GM04504 (cell line): ENCODE measurements around the gene NPFFR1.

ENCODE experiments used
- DNase-seq: peaks from one replicate; pipeline ENCODE4 v3.0.0-alpha.2; 2012; ENCODE audit warnings: low read depth

Gene NPFFR1

DNA sequence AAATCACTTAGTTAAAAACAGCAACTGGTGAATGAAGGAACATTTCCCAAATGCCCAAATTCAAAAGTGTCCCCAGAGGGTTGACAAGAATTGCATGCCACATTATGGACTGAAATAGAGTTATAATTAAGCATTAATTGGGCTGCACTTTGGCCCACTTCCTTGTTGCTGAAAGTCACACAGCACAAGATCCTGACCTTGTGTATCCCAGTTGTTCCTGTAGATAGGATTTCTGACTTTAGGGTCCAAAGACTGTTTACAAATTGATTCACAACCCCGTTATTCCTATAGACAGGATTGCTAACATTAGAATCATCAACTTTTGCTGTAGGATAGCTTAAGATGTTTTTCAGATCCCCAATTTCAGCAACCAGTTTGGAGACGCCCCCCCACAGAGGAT, 31.5 kb upstream of the NPFFR1 start:
- no peak for DNase-seq

DNA sequence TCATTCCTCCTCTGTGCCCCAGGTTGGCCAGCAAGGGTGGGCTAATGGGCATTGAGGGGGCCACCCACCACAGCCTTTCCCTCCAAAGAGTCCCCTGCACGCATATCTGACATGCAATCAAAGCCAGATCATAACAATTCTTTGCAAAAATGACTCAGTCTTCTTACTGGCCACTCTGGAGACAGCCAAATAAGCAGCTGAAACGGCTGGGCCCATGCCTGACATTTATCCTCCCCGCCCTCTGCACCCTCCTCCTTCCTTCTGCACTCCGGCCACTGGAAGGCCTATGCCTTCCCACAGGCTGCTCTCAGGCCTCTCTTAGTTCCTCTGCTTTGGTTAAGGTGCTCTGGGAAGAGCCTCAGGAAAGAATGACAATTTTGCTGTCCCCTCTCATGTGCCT, 29.2 kb upstream of the NPFFR1 start:
- DNase-seq = peak; percentile 41

DNA sequence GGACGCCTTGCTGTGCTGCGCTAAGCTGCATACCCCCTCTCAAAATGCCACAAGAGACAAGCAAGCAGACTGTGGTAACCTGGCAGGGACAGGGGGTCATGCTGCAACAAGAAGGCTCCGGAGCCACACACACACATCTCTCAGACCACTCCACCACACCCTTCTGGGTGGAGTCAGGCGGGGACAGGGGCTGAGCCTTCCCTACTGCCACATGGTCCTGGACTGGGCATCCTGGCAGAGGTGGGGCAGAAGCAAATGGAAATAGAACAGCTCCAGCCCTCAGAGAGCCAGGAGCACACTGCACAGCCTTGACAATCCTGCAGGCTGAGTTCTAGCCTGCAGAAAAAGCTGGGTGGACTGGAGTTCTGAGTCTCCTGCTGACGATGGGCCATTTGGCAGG, 28.4 kb upstream of the NPFFR1 start:
- no peak for DNase-seq

DNA sequence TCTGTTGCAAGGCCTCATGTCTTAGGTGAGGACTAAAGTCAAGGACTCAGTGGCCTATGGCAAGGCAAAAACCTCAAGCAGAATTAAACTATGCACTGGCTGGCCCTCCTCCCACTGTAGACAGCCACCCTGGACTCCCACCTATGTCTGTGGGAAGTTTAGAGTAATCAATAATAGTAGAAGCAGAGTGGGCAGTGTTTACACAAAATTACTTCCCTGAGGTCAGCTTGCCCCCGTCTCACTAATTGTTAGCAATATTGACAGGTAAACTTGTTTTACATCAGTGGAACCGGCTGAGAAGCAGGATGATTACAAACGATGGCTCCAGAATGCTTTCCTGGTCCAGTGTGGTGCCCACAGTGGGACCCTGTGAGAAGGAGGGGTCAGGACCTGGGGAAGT, 27.9 kb upstream of the NPFFR1 start:
- DNase-seq = no peak

DNA sequence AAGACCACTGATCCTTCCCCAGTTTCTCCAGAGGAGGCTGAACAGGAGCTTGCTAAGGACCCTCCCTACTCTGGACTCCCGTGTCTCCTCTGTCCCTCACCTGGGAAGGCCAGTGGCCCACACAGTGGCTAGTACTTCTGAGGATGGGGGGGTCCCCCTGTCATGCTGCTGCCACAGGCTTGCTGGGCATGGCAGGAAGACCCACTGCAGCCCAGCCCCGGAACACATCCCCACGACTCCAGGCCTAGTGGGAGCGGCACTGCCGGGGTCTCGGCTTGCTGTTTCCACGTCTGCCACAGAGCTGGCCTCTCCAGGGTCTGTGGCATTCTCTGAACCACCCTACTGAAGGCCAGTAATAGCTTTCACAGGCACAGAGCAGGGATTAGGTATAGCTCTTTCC, 25.9 kb upstream of the NPFFR1 start:
- DNase-seq = no peak

DNA sequence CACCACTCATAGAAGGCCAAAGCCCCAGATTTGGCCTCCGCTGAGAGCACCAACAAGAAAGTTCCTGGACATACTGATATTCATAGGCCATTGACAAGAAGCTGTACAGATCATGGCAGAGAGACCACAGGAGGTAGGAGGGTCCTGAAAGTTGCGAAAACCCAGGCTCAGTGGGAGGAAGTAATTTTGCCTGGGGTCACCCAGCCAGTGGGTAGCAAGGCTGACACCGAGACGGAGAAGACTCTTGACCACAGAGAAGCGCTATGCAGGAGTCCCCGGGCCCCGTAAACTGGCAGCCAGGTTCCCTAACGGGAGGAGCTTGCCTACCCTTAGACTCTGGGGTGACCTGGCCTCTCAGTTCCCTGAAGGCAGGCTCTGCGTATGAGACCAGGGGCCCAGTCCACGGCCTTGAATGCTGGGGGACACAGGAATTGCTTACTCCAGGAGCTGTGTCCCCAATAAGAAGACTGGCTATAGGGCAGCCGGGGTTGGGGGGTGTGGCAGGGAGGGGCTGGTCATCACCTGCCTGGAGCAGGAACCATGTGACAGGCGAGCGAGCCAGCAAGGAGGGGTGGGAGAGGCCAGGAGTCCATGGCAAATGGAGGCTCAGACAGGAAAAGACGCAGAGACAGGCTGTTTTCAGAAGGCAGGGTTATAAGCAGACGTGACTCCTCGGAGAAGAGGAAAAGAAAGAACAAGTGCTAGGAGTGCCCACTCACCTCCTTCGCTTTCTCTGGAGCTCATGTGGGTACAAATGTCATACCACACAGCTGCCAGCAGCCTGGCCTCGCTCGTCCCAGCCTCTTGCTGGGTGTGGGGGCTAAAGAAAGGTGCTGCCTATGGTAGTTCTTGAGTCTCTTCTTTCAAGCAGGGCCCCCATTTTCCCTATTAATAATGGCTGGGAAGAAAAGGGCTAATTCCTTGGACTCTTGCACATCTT, 24.6 kb upstream of the NPFFR1 start:
- no peak for DNase-seq

DNA sequence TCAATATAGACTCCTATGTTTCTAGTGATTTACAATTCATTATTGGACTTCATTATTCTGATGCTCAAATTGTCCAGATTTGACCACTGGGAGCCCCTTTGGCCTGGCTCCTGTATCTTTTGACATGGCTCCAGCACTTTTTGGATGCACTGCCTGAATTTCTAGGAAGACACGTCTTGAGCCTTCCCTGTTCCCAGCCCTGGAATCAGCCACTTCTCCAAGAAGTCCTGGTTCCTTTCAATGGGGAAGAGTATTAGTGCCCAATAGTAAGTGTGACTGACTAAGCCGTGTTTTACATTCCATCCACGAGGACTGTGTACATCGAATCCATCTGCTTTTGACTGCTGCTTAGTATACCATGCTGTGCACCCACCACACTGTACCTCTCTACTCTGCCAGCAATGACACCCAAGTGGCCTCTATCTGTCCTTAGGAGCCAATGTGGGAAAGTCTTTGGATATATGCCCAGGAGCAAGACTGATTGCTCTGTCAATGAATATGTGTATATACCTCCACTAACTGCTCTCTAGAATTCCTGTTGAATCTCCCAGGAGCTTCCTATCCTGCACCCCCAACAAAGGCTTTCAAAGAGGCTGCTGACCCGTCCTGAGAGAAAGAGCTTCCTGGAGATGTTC, 23.2 kb upstream of the NPFFR1 start:
- DNase-seq = no peak

DNA sequence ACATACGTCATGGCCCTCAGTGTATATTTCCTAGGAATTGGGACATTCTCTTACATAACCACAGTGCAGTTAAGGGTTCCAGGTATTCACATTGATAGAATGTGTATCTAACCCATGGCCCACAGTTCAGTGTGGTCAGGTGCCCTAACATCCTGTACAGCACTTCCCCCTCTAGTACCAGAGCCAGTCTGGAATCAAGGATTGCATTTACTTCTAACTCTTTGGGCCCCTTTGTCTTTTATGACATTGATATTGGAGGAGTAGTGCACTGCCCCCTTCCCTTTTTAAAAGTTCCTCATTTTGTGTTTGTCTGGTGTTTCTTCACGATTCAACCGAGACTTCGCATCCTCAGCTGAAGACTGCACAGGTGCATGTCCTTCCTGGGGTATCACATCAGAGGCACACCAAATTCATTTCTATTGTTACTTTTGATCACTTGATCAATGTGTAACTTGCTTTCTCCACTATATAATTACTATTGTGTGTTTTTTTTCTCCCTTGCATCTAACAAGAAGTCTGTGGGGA, 22.4 kb upstream of the NPFFR1 start:
- no peak for DNase-seq

DNA sequence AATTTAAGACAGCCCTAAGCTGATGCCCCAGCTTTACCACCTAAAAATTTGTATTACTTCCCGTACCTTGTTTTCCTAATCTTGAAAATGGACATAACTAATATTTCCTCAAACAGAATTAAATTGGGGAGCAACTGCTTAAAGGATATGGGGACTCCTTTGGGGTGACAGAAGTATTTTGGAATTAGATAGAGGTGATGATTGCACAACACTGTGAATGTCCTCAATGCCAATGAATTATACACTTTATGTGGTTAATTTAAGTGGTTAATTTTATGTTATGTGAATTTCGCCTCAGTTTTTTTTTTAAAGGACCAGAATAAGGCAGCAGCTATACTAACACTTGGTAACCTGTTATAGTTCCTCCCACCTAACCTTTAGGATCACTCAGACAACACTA, 19.9 kb upstream of the NPFFR1 start:
- no peak for DNase-seq

DNA sequence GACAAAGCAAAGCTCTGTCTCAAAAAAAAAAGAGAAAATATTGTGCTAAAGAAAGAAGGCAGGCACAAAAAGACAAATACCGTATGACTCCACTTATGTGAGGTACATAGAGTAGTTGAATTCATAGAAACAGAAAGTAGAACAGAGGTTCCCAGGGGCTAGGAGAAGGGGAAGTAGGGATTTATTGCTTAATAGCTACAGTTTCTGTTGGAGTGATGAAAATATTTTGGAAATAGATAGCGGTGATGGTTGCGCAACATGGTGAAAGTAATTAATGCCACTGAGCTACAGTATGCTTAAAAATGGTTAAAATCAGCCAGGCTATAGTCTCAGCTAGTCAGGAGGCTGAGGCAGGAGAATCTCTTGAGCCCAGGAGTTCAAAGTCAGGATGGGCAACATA, 18.5 kb upstream of the NPFFR1 start:
- no peak for DNase-seq

DNA sequence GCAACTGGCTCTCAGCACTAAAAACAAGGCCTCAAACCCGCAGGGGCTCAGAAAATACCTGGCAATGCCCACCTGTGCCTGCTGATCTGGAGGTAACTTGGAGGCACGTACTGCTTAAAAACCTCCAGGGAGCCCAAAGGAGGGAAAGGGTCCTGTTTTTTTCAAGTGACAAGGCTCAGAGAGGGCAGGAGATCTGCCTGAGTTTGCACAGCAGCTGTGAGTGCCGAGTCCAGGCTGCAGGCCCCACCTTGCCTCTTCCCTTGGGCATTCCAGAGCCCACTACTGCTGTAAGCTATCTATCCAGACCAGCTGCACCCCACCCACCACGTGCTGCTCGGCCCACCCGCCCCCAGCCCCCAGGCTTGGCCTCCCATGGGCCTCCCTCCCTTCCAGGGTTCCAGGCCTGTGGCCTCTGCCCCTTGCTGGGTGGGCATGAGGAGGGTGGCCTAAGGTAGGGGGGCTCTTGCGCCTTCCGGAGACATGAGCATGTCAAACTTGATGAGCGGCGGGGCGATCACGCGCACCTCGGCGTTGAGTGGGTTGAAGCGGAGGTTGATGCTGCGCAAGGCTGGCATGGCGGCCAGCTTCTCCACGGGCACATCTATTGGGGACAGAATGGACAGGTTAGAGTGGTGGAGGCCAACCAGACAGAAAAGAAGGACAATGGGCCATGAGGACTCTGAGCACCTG, 17.2 kb upstream of the NPFFR1 start:
- DNase-seq = no peak

DNA sequence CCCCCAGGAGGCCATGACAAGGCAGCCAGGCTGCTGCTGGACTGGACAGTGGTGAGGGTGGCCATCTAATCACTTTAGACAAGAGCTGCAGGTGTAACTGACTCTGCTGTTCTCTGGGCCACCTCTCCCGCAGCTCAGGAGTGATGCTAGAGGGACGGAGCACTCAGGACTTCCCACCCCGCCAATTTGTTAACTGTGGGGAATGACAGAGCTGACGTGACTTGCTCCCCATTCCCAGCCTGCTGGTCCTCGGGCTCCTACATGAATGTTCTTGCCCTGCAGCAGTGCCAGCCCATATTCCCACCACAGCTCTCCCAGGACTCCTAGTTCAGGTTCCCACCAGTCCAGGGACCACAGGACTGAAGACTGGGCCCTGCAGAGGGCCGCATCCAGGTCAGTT, 16.7 kb upstream of the NPFFR1 start:
- DNase-seq = no peak

DNA sequence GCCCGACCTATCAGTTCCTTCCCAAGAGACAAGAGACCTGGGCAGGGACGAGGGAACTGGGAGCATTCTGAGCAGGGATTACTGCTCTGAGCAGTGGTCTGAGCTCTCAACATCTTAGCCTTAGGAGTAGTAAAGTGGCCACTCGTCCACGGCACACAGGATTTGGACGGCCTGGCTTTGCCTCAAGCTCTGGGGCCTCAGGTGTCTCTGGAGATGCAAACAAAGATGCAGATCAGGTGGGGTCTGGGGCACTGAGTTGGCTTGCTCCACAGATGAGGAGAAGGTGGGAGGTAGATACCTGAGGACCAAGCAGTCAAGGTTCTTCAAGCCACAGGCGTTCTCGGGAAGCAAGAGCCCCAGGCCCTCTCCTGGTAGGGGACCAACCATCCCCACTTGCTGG, 16.1 kb upstream of the NPFFR1 start:
- no peak for DNase-seq

DNA sequence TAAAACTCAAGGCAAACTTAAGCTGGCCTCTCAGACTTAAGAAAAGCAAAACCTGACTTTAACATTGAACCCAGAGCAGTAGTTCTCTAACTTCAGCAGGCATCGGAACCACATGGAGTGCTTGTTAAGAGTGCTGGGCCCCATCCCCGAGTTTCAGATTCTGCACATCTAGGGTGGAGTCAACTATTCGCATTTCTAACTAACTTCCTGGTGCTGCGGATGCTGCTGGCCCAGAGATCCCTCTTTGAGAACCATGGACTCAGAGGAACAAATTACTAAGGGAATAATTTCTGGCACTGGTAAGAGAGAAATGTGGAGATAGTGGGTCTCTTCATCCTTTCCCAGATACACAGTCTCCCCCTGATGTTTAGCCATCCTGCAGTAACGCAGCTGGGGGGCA, 14.6 kb upstream of the NPFFR1 start:
- DNase-seq = no peak

DNA sequence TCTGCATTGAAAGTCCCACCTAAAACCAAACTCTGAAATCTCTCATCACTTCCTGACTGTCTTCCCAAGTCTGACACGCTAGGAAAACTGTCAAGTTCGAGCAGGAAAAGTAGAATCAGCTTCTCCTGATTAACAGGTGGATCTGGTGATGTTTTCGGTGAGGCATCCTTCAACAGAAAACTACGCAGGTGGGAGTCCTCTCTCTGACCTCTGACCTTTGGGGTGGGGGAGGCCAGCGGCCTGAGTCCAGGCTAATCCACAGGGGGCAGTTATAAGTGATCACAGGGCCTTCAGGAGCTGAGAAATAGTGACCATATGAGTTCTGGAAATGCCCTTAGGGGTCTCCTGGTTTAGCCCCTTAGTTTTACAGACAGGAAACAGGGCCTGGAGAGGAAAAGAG, 13.4 kb upstream of the NPFFR1 start:
- DNase-seq = no peak

DNA sequence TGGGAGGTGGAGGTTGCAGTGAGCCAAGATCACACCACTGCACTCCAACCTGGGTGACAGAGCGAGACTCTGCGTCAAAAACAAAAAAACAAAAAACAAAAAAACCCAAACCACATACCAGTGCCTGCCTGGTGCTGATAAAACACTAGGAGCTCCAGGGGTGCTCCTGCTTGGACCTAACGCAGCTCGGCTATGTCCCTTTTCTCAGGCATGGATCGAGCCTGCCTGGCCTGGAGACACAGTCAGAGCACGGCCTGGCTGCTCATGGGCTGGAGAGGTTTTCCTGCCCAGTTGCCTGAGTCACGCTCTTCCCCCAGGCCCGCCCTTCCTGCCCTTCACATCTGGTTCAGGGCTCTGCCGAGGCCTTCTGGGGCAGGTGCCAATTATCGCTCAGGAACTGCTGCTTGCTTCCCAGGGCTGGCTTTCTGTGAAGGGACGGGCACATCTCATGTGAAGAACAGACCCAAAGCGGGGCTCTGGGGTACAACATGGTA, 12.6 kb upstream of the NPFFR1 start:
- peak; percentile 92 for DNase-seq

DNA sequence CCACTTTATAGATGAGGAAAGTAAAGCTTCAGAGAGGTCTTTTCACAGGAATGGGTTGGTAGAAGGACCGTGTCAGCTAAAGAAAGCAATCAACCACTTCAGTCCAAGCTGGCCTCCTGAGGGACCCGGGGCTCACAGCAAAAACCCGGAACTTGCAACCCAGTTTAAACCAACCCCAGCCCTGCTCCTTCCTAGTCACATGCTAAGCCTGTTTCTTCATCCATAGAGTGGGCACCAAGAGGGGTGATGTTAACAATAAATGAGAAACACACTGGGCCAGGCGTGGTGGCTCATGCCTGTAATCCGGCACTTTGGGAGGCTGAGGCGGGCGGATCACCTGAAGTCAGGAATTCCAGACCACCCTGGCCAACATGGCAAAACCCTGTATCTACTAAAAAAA, 12.1 kb upstream of the NPFFR1 start:
- DNase-seq = no peak

DNA sequence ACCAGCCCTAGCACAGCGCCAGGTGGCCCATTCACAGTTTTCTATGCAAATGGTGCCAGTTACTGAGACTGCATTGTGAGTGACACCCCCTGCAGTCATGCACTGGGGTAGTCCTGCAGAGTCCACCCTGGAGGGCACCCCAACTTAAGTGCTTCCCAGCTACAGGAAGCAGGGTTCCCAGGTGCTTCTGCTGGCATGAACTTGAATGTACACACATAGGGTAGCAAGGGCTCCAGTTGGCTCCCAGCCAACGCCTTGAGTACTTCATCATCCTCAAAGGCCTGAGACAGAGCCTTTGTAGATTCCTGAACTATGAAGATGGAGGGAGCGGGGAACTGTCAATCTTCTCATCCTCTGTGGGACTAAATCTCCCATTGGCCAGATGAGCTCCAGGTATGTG, 11.5 kb upstream of the NPFFR1 start:
- no peak for DNase-seq

DNA sequence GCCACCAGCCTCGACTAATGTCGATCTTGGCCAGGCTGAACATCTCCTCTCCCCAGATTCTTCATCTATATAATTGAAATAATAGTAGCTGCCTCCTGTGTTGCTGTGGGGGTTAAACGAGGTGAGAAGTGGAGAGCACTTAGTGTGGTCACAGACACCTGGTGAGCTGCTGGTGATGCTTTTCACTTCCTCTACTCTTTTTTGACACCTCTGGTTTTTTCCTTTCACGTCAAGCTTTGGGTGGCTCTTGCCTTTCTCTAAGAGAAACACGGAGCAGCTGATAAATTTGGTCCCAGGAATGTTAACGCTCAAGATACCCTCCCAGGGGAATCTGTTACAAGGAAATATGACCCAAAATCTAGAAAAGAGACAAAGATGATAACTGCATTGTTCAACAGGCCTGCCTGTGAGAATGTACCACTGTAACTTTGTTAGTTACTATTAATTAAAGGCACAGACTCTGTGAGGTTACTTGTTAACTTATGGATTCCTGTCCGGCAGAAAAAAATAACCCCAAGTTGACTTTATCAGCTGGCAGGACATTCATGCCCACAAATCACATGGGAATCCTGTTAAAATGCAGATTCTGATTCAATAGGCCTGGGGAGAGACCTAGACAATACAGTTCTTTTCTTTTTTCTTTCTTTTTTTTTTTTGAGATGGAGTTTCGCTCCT, 9.5 kb upstream of the NPFFR1 start:
- no peak for DNase-seq

DNA sequence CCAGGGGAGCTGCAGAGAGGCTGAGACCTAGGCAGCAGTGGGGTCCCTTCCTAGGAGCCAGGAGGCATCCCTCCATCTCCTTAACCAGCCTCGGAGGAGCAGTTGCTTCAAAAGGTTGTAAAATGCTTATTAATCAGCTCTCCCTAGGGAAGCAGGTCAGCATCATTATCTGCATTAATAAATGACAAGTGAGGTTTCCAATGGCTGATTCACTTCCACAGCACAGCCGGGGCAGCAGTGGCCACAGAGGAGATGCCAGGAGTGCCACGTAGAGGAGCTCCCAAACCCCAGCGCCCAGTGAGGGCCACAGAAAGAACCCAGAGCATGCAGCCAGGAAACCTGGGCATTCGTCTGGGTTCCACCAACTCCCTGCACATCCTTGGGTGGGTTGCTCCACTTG, 8.2 kb upstream of the NPFFR1 start:
- no peak for DNase-seq

DNA sequence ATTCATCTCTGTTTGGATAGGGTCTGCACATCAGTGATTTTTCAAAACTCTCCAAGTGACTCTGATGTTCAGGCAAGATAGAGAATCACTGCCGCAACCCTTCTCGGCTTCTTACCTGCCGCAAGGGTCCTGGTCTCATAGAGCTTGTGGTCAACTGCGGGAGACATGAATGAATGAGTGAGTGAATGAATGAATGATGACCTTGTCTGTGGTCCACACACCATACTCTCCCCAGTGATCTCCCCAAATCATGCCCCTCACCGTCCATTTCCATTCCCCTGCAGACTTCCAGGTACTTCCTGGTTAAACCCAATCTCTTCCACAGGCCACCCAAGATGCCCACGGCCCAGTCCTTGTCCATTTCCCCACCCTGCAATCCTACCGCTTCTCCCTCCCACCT, 5.9 kb upstream of the NPFFR1 start:
- DNase-seq = no peak

DNA sequence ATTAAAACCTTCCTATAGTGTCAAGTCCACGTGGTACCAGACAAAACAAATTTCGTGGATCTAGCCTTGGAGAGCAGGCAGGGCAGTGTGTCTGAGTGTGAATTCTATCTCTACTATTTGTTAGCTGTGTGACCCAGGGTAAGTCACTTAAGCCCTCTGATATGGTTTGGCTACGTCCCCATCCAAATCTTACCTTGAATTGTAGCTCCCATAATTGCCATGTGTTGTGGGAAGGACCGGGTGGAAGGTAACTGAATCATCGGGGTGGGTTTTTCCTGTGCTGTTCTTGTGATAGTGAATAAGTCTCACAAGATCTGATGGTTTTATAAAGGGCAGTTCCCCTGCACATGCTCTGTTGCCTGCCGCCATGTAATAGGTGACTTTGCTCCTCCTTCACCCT, 2.8 kb upstream of the NPFFR1 start:
- DNase-seq = no peak
